HCT116 (cell line): ENCODE measurements around the gene DCAF11. TPM values are rescaled to one million over a fixed set of nuclear protein-coding genes. Genes with fewer than 3 reads are reported as not detected.

Experiments
- ATAC-seq: fragments of 200-7000 bp; cut with Tn5 transposase; 2 replicates; pipeline ENCODE4 v1.9.1; 2020; ENCODE audit warnings: mild to moderate bottlenecking, moderate library complexity
- BruUV-seq: library from RNA; stranded (reverse); fragments of 400-500 nt; replicated peaks from 2 replicates; lab custom pipeline; 2021; lab: Mats Ljungman, UMichigan
- CTCF ChIA-PET: fragments of 300-600 bp; sonication (Branson Sonifier 250); formaldehyde crosslinking; loops from one replicate; lab custom pipeline; 2021; ENCODE audit warnings: antibody characterized with exemption; lab: Charles Lee
- POLR2A ChIA-PET: fragments of 300-600, 350-600 bp; sonication (Branson Sonifier 250); formaldehyde crosslinking; loops from one replicate; lab custom pipeline; 2021; ENCODE audit warnings: antibody characterized with exemption; lab: Charles Lee
- RAD21 ChIA-PET, 2 experiments: fragments of 300-600 bp; sonication (Branson Sonifier 250); formaldehyde crosslinking; loops; one replicate each; lab custom pipeline; 2023; ENCODE audit warnings: low total read pairs in 2 of 2; ENCODE audit not compliant: uncharacterized antibody in 2 of 2, unreplicated experiment in 2 of 2, low non-redundant PET in 1 of 2; lab: Charles Lee
- DNase-seq: peaks from one replicate; pipeline ENCODE4 v3.0.0-alpha.2; 2010; ENCODE audit warnings: low read depth, low spot score
- H2AFZ ChIP-seq: fragments of 200-600 bp; shearing (Covaris generic), sonication (generic); 2 replicates; pipeline ENCODE4 v1.6.1; 2017; ENCODE audit warnings: low read depth, mixed run types, mixed read lengths, antibody characterized with exemption, low read length; ENCODE audit not compliant: poor library complexity, severe bottlenecking
- H3K27ac ChIP-seq: 2 replicates; pipeline ENCODE4 v1.5.1; 2012; ENCODE audit warnings: low read depth, low read length
- H3K27me3 ChIP-seq: fragments of 200-600 bp; sonication (generic); 2 replicates; pipeline ENCODE4 v1.6.1; 2016; ENCODE audit warnings: mixed run types, low read length, mixed read lengths; ENCODE audit not compliant: insufficient read depth
- H3K36me3 ChIP-seq, 2 experiments: fragments of 200-500 bp in 1 of 2; fragments of 200-600 bp in 1 of 2; sonication (Bioruptor generic) in 1 of 2; sonication (generic) in 1 of 2; 2 replicates each; pipeline versions ENCODE4 v1.5.1 to v1.6.1; 2014 to 2016; ENCODE audit warnings: low read length in 2 of 2, inconsistent platforms in 1 of 2, mixed read lengths in 1 of 2, mixed run types in 1 of 2; ENCODE audit not compliant: insufficient read depth in 2 of 2, control insufficient read depth in 1 of 2
- H3K4me1 ChIP-seq, 2 experiments: fragments of 200-600 bp in 1 of 2; sonication (generic) in 1 of 2; 2 replicates each; pipeline versions ENCODE4 v1.5.1 to v1.6.1; 2012 to 2017; ENCODE audit warnings: low read length in 2 of 2, inconsistent platforms in 1 of 2, mild to moderate bottlenecking in 1 of 2, mixed read lengths in 1 of 2, mixed run types in 1 of 2, moderate library complexity in 1 of 2; ENCODE audit not compliant: insufficient read depth in 2 of 2, control insufficient read depth in 1 of 2
- H3K4me2 ChIP-seq: fragments of 200-600 bp; sonication (generic); 2 replicates; pipeline ENCODE4 v1.6.1; 2017; ENCODE audit warnings: mixed run types, low read length, mixed read lengths
- H3K4me3 ChIP-seq, 2 experiments: fragments of 200-600 bp in 1 of 2; sonication (generic) in 1 of 2; replicated peaks in 1 of 2; 2 replicates each; pipeline ENCODE4 v1.5.1; 2011 to 2016; ENCODE audit warnings: low read length in 2 of 2, control low read depth in 1 of 2, low read depth in 1 of 2, mild to moderate bottlenecking in 1 of 2, mixed read lengths in 1 of 2, mixed run types in 1 of 2
- H3K79me2 ChIP-seq: fragments of 200-600 bp; sonication (generic); 2 replicates; pipeline ENCODE4 v1.6.1; 2017; ENCODE audit warnings: mild to moderate bottlenecking, mixed run types, low read length, moderate library complexity, mixed read lengths; ENCODE audit not compliant: insufficient read depth
- H3K9ac ChIP-seq: fragments of 200-600 bp; sonication (generic); 2 replicates; pipeline ENCODE4 v1.6.1; 2016; ENCODE audit warnings: low read length, mixed read lengths
- H3K9me2 ChIP-seq: fragments of 200-600 bp; sonication (generic), shearing (Covaris generic); 2 replicates; pipeline ENCODE4 v1.6.1; 2017; ENCODE audit warnings: mixed run types, mild to moderate bottlenecking, moderate library complexity; ENCODE audit not compliant: insufficient read depth
- H3K9me3 ChIP-seq, 2 experiments: fragments of 200-500 bp in 1 of 2; fragments of 200-600 bp in 1 of 2; sonication (Bioruptor generic) in 1 of 2; sonication (generic) in 1 of 2; 2 replicates each; pipeline ENCODE4 v1.6.1; 2014 to 2017; ENCODE audit warnings: low read length in 2 of 2, mixed read lengths in 2 of 2, inconsistent platforms in 1 of 2, low read depth in 1 of 2, mild to moderate bottlenecking in 1 of 2, mixed run types in 1 of 2, moderate library complexity in 1 of 2; ENCODE audit not compliant: control insufficient read depth in 1 of 2, insufficient read depth in 1 of 2
- H4K20me1 ChIP-seq: fragments of 200-600 bp; sonication (generic), shearing (Covaris generic); 2 replicates; pipeline ENCODE4 v1.6.1; 2017; ENCODE audit warnings: mixed run types, mild to moderate bottlenecking, moderate library complexity; ENCODE audit not compliant: insufficient read depth
- CBX3 ChIP-seq: IDR thresholded peaks from 2 replicates; pipeline ENCODE4 v1.6.1; 2012; ENCODE audit warnings: low read depth
- EZH2 ChIP-seq: fragments of 200-600 bp; sonication (generic); IDR thresholded peaks from 2 replicates; pipeline ENCODE4 v1.6.1; 2017; ENCODE audit warnings: antibody characterized with exemption, mixed run types
- FOSL1 ChIP-seq: IDR thresholded peaks from 2 replicates; pipeline ENCODE4 v1.6.1; 2012; ENCODE audit warnings: low read depth
- JUND ChIP-seq: IDR thresholded peaks from 2 replicates; pipeline ENCODE4 v1.6.1; 2012
- POLR2AphosphoS5 ChIP-seq: IDR thresholded peaks from 2 replicates; pipeline ENCODE4 v1.6.1; 2011; ENCODE audit warnings: mild to moderate bottlenecking, low read depth, low read length, moderate library complexity
- SP1 ChIP-seq: IDR thresholded peaks from 2 replicates; pipeline ENCODE4 v1.6.1; 2012; ENCODE audit warnings: low read depth
- SRF ChIP-seq: IDR thresholded peaks from 2 replicates; pipeline ENCODE4 v1.6.1; 2012; ENCODE audit warnings: low read depth
- TCF7L2 ChIP-seq: IDR thresholded peaks from 2 replicates; pipeline ENCODE4 v1.7.0; 2011; ENCODE audit warnings: borderline replicate concordance, inconsistent platforms; ENCODE audit not compliant: insufficient read depth, insufficient read length; ENCODE audit errors: extremely low read depth
- ZFX ChIP-seq: fragments of 450-650 bp; IDR thresholded peaks from 2 replicates; pipeline ENCODE4 v1.6.1; 2017
- intact Hi-C: fragments of 100-400 bp; cut with micrococcal nuclease; formaldehyde crosslinking; loops from 2 replicates; pipeline ENCODE4 v1.10.0; 2022
- total RNA-seq: library from RNA; stranded (reverse); gene quantifications from one replicate; pipeline ENCODE4 v1.2.1, GENCODE V29; 2021; ENCODE audit not compliant: unreplicated experiment
- TF ChIP-seq, protein P1 (sequence below): IDR thresholded peaks from 2 replicates; pipeline ENCODE4 v1.6.1; 2011; ENCODE audit warnings: mild to moderate bottlenecking, low read length, moderate library complexity; ENCODE audit not compliant: insufficient replicate concordance; ENCODE audit errors: extremely low read depth
- TF ChIP-seq, protein P2 (sequence below): IDR thresholded peaks from 2 replicates; pipeline ENCODE4 v1.6.1; 2012

The DCAF11 gene
- total RNA-seq, 1 experiment from 2014 or later: 47.5 TPM

GRCh38 chr14:24068711-24069410 is 45.7 kb upstream of the DCAF11 start (continued):
- TF ChIP-seq, protein P1, sequence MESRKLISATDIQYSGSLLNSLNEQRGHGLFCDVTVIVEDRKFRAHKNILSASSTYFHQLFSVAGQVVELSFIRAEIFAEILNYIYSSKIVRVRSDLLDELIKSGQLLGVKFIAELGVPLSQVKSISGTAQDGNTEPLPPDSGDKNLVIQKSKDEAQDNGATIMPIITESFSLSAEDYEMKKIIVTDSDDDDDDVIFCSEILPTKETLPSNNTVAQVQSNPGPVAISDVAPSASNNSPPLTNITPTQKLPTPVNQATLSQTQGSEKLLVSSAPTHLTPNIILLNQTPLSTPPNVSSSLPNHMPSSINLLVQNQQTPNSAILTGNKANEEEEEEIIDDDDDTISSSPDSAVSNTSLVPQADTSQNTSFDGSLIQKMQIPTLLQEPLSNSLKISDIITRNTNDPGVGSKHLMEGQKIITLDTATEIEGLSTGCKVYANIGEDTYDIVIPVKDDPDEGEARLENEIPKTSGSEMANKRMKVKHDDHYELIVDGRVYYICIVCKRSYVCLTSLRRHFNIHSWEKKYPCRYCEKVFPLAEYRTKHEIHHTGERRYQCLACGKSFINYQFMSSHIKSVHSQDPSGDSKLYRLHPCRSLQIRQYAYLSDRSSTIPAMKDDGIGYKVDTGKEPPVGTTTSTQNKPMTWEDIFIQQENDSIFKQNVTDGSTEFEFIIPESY: no peak

GRCh38 chr14:24069411-24069735 is 45.2 kb upstream of the DCAF11 start:
- intact Hi-C loops: no loop called here

More at GRCh38 chr14:24069411-24069735, 45.2 kb upstream of the DCAF11 start:
- Histone ChIP-seq H4K20me1 (no peaks in the 10 kb centered on the region), H3K4me1 (no peaks in the 10 kb centered on the region), H3K4me2 (no peak overlapping the region), H3K9me2 (no peaks in the 10 kb centered on the region), H3K79me2 (no peaks in the 10 kb centered on the region), H3K9me3 (no peaks in the 10 kb centered on the region), H3K4me3 (no peak overlapping the region), H3K9ac (no peak overlapping the region), H3K27ac (no peak overlapping the region), H2AFZ (no peak overlapping the region), H3K36me3 (no peaks in the 10 kb centered on the region), H3K27me3 (peaks cover 7% of the 10 kb centered on the region; the same call in 1 of the 2 replicates)
- no peak for DNase-seq
- CTCF ChIA-PET: interaction anchor here (1.8 kb wide), 1 partner anchor 39 kb away, joined by 4 read pairs; no protein-coding TSS in a partner anchor
- BruUV-seq: no TSS peak
- RAD21 ChIA-PET: no interaction called here
- no peak for ATAC-seq
- TF ChIP-seq SP1: no peak
- no peak for TF ChIP-seq ZFX
- no peak for TF ChIP-seq TCF7L2
- no peak for TF ChIP-seq EZH2
- TF ChIP-seq JUND: no peak
- TF ChIP-seq SRF: no peak
- no peak for TF ChIP-seq FOSL1
- no peak for TF ChIP-seq POLR2AphosphoS5
- no peak for TF ChIP-seq CBX3
- TF ChIP-seq, protein P2, sequence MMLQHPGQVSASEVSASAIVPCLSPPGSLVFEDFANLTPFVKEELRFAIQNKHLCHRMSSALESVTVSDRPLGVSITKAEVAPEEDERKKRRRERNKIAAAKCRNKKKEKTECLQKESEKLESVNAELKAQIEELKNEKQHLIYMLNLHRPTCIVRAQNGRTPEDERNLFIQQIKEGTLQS: no peak
- POLR2A ChIA-PET: no interaction called here
